Upper lobe of left lung (tissue), 4 donors: ENCODE data around the gene ZNF492.

Experiments
- POLR2A ChIP-seq, 4 donors: fragments of 450-650 bp; IDR thresholded peaks; one replicate each; pipeline ENCODE4 v1.5.1; 2016 to 2017; ENCODE audit warnings: antibody characterized with exemption in 4 of 4, mild to moderate bottlenecking in 2 of 4
- TF ChIP-seq, protein P1 (sequence below), 6 experiments: fragments of 450-650 bp in 4 of 6; fragments of 200-600 bp in 2 of 6; sonication (generic) in 2 of 6; IDR thresholded peaks; one replicate each; pipeline ENCODE4 v1.5.1; 2016 to 2019; ENCODE audit warnings: antibody characterized with exemption in 6 of 6

DNA sequence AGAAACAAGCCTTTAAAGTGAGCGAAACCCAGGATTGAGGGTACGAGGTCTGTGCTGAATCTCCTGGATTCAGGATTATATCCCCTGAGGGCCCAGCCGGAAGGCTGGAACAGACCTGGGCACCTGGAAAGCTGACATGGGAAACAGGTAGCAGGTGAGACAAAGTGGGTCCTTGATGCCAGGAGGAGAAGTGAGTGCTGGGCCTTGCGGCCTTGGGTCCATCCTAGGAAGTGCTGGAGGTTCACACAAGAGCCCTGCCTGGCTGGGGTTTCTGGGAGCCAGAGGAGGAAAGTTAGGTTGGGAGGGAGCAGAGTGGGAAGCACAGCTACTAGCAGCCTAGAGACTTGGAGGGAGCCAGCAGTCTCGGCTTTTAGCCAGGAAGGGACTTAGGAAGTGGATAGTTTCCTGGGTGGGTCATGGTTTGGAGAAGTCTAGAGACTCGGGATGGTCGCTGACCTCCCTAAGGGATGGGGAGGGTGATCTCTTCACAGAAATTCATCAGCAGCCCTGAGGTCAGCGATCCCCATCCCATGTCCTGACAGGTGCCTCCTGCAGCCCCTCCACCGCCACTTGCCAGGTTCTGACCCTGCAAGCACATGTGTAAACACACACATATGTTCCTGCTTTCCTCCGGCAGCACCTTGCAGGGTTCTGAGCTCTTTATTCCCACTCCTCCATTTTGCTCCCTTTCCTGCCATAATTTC lies 29.4 kb upstream of the ZNF492 start:
- TF ChIP-seq, protein P1, sequence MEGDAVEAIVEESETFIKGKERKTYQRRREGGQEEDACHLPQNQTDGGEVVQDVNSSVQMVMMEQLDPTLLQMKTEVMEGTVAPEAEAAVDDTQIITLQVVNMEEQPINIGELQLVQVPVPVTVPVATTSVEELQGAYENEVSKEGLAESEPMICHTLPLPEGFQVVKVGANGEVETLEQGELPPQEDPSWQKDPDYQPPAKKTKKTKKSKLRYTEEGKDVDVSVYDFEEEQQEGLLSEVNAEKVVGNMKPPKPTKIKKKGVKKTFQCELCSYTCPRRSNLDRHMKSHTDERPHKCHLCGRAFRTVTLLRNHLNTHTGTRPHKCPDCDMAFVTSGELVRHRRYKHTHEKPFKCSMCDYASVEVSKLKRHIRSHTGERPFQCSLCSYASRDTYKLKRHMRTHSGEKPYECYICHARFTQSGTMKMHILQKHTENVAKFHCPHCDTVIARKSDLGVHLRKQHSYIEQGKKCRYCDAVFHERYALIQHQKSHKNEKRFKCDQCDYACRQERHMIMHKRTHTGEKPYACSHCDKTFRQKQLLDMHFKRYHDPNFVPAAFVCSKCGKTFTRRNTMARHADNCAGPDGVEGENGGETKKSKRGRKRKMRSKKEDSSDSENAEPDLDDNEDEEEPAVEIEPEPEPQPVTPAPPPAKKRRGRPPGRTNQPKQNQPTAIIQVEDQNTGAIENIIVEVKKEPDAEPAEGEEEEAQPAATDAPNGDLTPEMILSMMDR (IDR thresholded peaks at IDR 0.05) = no peak
- TF ChIP-seq POLR2A (IDR thresholded peaks at IDR 0.05) = no peak
